GM20000 (cell line): ENCODE data around the gene SLC15A3.

ENCODE experiments used
- DNase-seq: peaks from one replicate; pipeline ENCODE4 v3.0.0; 2012; ENCODE audit warnings: low spot score
- CTCF ChIP-seq: IDR thresholded peaks from 2 replicates; pipeline ENCODE4 v1.5.1; 2012; ENCODE audit warnings: mild to moderate bottlenecking, control low read depth; ENCODE audit errors: extremely low read depth, missing control alignments

The SLC15A3 gene

GRCh38 chr11:60941371-60942119 is 10.4 kb downstream of the SLC15A3 start:
- no peak for TF ChIP-seq CTCF
- DNase-seq: no peak

GRCh38 chr11:60939855-60940254 is 12.1 kb downstream of the SLC15A3 start:
- TF ChIP-seq CTCF: no peak
- no peak for DNase-seq

GRCh38 chr11:60939301-60939700 is 12.7 kb downstream of the SLC15A3 start:
- no peak for TF ChIP-seq CTCF
- no peak for DNase-seq

GRCh38 chr11:60938500-60938899 is 13.5 kb downstream of the SLC15A3 start:
- no peak for DNase-seq
- no peak for TF ChIP-seq CTCF

- no peak for TF ChIP-seq CTCF
- no peak for DNase-seq
Observed at GRCh38 chr11:60937811-60938210, 14.2 kb downstream of the SLC15A3 start.

- no peak for TF ChIP-seq CTCF
- DNase-seq: no peak
Observed at GRCh38 chr11:60937144-60937527, 14.8 kb downstream of the SLC15A3 start.

GRCh38 chr11:60936467-60937143 is 15.4 kb downstream of the SLC15A3 start:
- no peak for DNase-seq
- TF ChIP-seq CTCF: no peak
